Mucosa of gallbladder (tissue), 1 donor: ENCODE data around the gene GPD1L. TPM values are rescaled to one million over a fixed set of nuclear protein-coding genes. Genes with fewer than 3 reads are reported as not detected.
A peak's percentile ranks its signal among the peaks of the same experiment; 100 is the strongest.
"Not testable (repeated sequence)": the region's sequence is repeated elsewhere in the genome, so short reads cannot be mapped to it uniquely, and the experiment has no call there.

Experiments
- DNase-seq: peaks from one replicate; pipeline ENCODE4 v3.0.0-alpha.2; 2020; ENCODE audit warnings: low spot score
- total RNA-seq: library from RNA; stranded (reverse); gene quantifications from one replicate; pipeline ENCODE4 v1.2.1, GENCODE V29; 2021
- donor health status: DM: no; HTN: no; CAD: no.

The GPD1L gene
- total RNA-seq, 1 donor from 2014 or later: 31.1 TPM

- DNase-seq: no peak
Observed at GRCh38 chr3:32180141-32180784, 73.8 kb downstream of the GPD1L start.

GRCh38 chr3:32181365-32181764 is 74.9 kb downstream of the GPD1L start:
- DNase-seq: no peak

- DNase-seq: no peak
Observed at GRCh38 chr3:32181796-32182195, 75.4 kb downstream of the GPD1L start.

- no peak for DNase-seq
Observed at GRCh38 chr3:32184187-32184730, 77.8 kb downstream of the GPD1L start.

- no peak for DNase-seq
Observed at GRCh38 chr3:32186097-32186496, 79.7 kb downstream of the GPD1L start.

- no peak for DNase-seq
Observed at GRCh38 chr3:32186876-32187275, 80.5 kb downstream of the GPD1L start.

GRCh38 chr3:32189693-32190092 is 83.3 kb downstream of the GPD1L start:
- DNase-seq: no peak

GRCh38 chr3:32190556-32190955 is 84.1 kb downstream of the GPD1L start:
- not testable (repeated sequence) for DNase-seq

GRCh38 chr3:32193101-32193500 is 86.7 kb downstream of the GPD1L start:
- no peak for DNase-seq

GRCh38 chr3:32194653-32195052 is 88.2 kb downstream of the GPD1L start:
- no peak for DNase-seq

GRCh38 chr3:32195995-32196540 is 89.6 kb downstream of the GPD1L start:
- DNase-seq: no peak

GRCh38 chr3:32197991-32198390 is 91.6 kb downstream of the GPD1L start:
- DNase-seq: no peak

GRCh38 chr3:32198714-32199113 is 92.3 kb downstream of the GPD1L start:
- DNase-seq: no peak

- DNase-seq: no peak
Observed at GRCh38 chr3:32200490-32200889, 94.1 kb downstream of the GPD1L start.

GRCh38 chr3:32200992-32201758 is 94.8 kb downstream of the GPD1L start:
- no peak for DNase-seq

GRCh38 chr3:32202496-32202895 is 96.1 kb downstream of the GPD1L start:
- no peak for DNase-seq

GRCh38 chr3:32203854-32204253 is 97.4 kb downstream of the GPD1L start:
- DNase-seq: no peak

GRCh38 chr3:32208447-32208846 is 102.0 kb downstream of the GPD1L start:
- no peak for DNase-seq

- DNase-seq: no peak
Observed at GRCh38 chr3:32215185-32215584, 108.8 kb downstream of the GPD1L start.

- peak; percentile 43 for DNase-seq
Observed at GRCh38 chr3:32216172-32216783, 109.9 kb downstream of the GPD1L start.

- DNase-seq: no peak
Observed at GRCh38 chr3:32217339-32217738, 110.9 kb downstream of the GPD1L start.
